IgD-negative memory B cell (primary cell): ENCODE measurements around the gene TMEM98. TPM values are rescaled to one million over a fixed set of nuclear protein-coding genes. Genes with fewer than 3 reads are reported as not detected.
"Not testable (repeated sequence)": the region's sequence is repeated elsewhere in the genome, so short reads cannot be mapped to it uniquely, and the experiment has no call there.

Experiments used
- H3K27ac Mint-ChIP-seq, 3 donors: one replicate each; pipeline ENCODE4 v1.8.0; 2020 to 2022; ENCODE audit warnings: mild to moderate bottlenecking in 3 of 3, mixed read lengths in 3 of 3, moderate library complexity in 1 of 3
- H3K27me3 Mint-ChIP-seq: one replicate; pipeline ENCODE4 v1.8.0; 2021; ENCODE audit warnings: mixed read lengths
- H3K36me3 Mint-ChIP-seq: one replicate; pipeline ENCODE4 v1.8.0; 2020; ENCODE audit warnings: mild to moderate bottlenecking, mixed read lengths
- H3K4me1 Mint-ChIP-seq, 3 donors: one replicate each; pipeline ENCODE4 v1.8.0; 2020 to 2022; ENCODE audit warnings: mixed read lengths in 3 of 3, mild to moderate bottlenecking in 1 of 3
- H3K4me3 Mint-ChIP-seq, 4 donors: one replicate each; pipeline ENCODE4 v1.8.0; 2020 to 2022; ENCODE audit warnings: mild to moderate bottlenecking in 4 of 4, mixed read lengths in 4 of 4, moderate library complexity in 3 of 4
- H3K9me3 Mint-ChIP-seq, 3 donors: one replicate each; pipeline ENCODE4 v1.8.0; 2020 to 2021; ENCODE audit warnings: mixed read lengths in 3 of 3, mild to moderate bottlenecking in 1 of 3
- polyA plus RNA-seq: library from polyadenylated mRNA; unstranded; fragments of 300-500 nt; fragmentation: Illumina TruSeq; gene quantifications from one replicate; pipeline ENCODE4 v1.2.3, GENCODE V29; 2021

The TMEM98 gene
- polyA plus RNA-seq, 1 donor from 2014 or later = not detected

DNA sequence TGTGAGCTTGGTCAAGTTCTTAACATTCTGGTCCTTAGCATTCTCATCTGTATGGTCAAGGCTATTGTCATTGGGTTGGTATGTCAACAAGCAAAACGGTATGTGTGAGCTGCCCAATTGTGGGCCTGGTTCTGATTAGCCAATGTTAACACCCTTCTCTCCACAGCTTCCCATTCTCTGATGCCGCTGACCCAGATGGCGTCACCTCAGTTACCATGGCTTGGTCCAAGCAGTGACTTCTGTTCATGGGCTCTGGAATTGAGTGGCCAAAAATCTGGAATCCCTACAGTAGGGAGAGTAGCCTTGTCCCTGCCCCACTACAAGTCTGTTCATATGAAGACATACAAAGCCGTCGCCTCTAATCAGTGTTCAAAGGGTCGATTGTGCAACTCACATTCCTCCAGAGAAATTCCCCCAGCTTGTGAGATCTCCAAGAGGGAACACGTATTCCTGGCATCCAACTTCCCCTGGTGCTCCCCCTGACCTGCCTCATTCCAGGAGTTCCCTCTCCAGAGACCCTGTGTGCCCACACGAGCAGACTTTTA lies 15.8 kb downstream of the TMEM98 start:
- H3K27ac Mint-ChIP-seq = no peak overlapping the region
- H3K4me3 Mint-ChIP-seq = no peak overlapping the region
- no peaks in the 10 kb centered on the region for H3K36me3 Mint-ChIP-seq
- no peaks in the 10 kb centered on the region for H3K4me1 Mint-ChIP-seq
- peaks cover 0 to 4% (median 3%) of the 10 kb centered on the region in 3 donors for H3K9me3 Mint-ChIP-seq
- peaks cover 2% of the 10 kb centered on the region for H3K27me3 Mint-ChIP-seq

DNA sequence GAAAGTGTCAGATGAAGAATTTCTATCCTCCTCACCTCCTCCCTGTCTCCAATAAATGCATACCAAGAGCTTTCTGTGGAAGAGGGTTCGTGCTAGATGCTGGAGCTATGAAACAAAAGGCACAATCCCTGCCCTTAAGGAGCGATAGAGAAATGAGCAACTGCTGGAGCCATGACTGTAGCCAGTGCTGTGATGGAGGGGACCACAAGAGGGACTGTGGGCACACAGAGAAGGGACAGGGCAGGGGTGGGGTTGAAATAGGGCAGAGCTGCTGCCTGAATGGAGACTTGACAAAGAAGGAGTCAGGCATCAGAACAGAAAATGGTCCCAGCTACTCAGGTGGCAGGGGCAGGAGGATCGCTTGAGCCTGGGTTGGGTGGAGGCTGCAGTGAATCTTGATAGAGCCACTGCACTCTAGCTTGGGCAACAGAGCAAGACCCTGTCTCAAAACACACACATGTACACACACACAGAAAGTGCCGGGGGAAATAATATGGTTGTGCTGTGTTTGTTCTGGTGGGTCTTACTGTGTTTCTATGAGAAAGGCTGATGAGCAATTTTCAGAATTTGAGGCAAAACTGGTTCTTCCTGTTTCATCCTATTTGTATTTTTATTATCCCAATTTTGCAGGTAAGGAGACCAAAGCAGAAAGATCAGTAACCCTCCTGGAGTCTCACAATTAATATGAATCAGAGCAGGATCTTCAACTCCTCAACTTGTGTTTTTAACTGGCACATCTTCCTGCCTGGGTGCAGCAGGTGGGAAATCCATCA lies 16.5 kb downstream of the TMEM98 start:
- no peaks in the 10 kb centered on the region for H3K4me1 Mint-ChIP-seq
- H3K27me3 Mint-ChIP-seq = peaks cover 2% of the 10 kb centered on the region
- no peak overlapping the region for H3K4me3 Mint-ChIP-seq
- H3K36me3 Mint-ChIP-seq = no peaks in the 10 kb centered on the region
- peaks cover 0 to 4% (median 3%) of the 10 kb centered on the region in 3 donors for H3K9me3 Mint-ChIP-seq
- no peak overlapping the region for H3K27ac Mint-ChIP-seq

DNA sequence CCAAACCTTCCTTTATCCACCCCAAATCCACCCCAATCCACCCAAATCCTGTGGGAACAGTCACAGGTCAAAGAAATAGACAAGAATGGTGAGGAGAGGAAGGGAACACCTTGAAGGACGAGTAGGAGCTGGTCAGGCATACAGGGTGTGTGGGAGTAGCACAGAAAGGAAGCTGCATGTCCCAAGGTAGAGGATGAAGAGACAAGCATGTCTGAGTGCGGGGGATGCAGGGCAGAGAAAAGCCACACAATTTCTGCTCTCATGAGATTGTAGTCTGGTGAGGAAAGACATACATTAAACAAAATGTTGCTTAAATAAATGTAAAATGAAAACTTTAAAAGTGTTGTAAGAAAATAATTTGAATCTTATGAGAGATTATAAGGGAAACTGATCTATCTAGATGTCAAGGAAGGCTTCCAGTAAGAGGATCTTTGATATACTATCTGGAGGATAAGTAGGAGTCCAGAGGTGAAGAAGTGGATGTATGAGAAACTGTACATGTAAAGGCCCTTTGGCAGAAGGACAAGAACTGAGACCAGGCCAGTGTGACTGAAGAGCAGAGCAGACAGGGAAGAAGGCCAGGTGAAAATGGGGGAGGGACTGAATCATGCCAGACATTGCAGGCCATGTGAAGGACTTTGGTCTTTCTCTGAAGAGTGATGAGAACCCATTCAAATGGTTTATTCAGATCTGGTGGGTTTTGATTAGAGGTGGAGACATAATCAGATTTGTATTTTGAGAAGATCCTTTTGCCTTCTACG lies 18.6 kb downstream of the TMEM98 start:
- peaks cover 10% of the 10 kb centered on the region for H3K27me3 Mint-ChIP-seq
- H3K4me1 Mint-ChIP-seq = no peaks in the 10 kb centered on the region
- H3K9me3 Mint-ChIP-seq = no peaks in the 10 kb centered on the region
- peak overlapping the region in 1 of 3 donors; percentile 14 for H3K27ac Mint-ChIP-seq
- H3K36me3 Mint-ChIP-seq = no peaks in the 10 kb centered on the region
- H3K4me3 Mint-ChIP-seq = no peak overlapping the region

DNA sequence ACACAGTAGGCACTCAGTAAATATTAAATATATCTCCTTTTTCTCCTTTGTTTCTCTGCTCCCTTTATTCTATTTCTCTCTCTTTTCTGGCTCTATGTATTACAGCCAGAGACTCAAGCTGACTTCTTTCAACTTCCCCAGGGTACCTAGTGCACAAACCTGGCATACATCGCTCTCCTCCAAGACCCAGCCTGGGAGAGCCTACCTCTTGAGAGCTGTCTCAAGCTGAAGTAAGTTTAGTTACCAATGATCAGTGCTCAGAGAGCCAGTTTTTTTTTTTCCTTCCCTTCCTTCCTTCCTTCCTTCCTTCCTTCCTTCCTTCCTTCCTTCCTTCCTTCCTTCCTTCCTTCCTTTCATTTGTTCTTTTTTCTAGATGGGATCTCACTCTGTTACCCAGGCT lies 19.8 kb downstream of the TMEM98 start:
- no peak overlapping the region for H3K27ac Mint-ChIP-seq
- H3K9me3 Mint-ChIP-seq = no peaks in the 10 kb centered on the region
- H3K27me3 Mint-ChIP-seq = peaks cover 14% of the 10 kb centered on the region
- no peak overlapping the region for H3K4me3 Mint-ChIP-seq
- H3K4me1 Mint-ChIP-seq = no peaks in the 10 kb centered on the region
- H3K36me3 Mint-ChIP-seq = no peaks in the 10 kb centered on the region

DNA sequence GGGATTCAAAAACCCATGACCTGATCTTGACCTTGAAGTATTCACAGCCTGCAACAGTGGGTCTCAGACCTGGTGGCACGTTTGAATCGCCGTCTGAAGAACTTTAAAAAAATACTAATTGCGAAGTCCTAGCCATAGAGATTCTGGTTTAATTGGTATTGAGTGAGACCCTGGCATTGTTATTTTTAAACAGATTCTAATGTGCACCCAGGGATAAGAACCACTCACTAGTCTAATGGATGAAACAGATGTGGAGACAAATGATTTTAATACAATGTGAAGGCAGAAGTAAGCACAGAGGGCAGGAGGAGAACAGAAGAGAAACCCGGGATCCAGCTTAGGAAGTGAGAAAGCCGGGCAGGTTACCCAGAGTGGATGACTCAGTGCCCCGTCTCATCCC lies 21.2 kb downstream of the TMEM98 start:
- H3K27me3 Mint-ChIP-seq = peaks cover 14% of the 10 kb centered on the region
- H3K36me3 Mint-ChIP-seq = no peaks in the 10 kb centered on the region
- H3K4me3 Mint-ChIP-seq = no peak overlapping the region
- no peak overlapping the region for H3K27ac Mint-ChIP-seq
- H3K9me3 Mint-ChIP-seq = no peaks in the 10 kb centered on the region
- peaks cover 0 to 4% (median 2%) of the 10 kb centered on the region in 3 donors for H3K4me1 Mint-ChIP-seq

DNA sequence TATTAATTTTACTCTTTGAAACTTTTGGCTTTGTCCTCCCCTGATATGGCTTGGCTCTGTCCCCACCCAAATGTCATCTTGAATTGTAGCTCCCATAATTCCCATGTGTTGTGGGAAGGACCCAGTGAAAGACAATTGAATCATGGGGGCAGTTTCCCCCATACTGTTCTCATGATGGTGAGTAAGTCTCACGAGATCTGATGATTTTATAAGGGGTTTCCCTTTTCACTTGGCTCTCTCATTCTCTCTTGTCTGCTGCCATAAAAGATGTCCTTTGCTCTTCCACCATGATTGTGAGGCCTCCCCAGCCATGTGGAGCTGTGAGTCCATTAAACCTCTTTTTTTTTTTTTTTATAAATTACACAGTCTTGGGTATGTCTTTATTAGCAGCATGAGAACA lies 24.5 kb downstream of the TMEM98 start:
- H3K4me1 Mint-ChIP-seq, H3K27ac Mint-ChIP-seq, H3K36me3 Mint-ChIP-seq, H3K9me3 Mint-ChIP-seq, H3K4me3 Mint-ChIP-seq: not testable (repeated sequence)
- H3K27me3 Mint-ChIP-seq = peaks cover 12% of the 10 kb centered on the region

DNA sequence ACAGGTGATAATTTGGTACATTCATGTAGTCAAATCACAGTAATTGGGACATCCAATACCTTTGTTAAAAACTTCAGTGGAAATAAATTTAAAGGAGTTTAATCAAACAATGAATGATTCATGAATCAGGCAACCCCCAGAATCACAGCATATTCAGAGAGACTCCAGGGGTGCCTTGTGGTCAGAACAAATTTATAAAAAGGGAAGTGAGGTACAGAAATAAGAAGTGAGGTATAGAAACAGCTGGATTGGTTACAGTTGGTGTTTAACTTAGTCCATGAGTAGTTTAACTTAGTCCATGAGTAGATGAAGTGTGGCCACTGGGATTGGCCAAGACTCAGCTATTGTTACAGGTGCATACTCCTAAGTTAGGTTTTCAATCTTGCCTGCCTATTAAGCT lies 25.1 kb downstream of the TMEM98 start:
- Mint-ChIP-seq H3K36me3 (no peaks in the 10 kb centered on the region), H3K4me1 (peaks cover 0 to 4% (median 2%) of the 10 kb centered on the region in 3 donors), H3K27me3 (peaks cover 13% of the 10 kb centered on the region), H3K27ac (no peak overlapping the region), H3K9me3 (no peaks in the 10 kb centered on the region), H3K4me3 (no peak overlapping the region)

DNA sequence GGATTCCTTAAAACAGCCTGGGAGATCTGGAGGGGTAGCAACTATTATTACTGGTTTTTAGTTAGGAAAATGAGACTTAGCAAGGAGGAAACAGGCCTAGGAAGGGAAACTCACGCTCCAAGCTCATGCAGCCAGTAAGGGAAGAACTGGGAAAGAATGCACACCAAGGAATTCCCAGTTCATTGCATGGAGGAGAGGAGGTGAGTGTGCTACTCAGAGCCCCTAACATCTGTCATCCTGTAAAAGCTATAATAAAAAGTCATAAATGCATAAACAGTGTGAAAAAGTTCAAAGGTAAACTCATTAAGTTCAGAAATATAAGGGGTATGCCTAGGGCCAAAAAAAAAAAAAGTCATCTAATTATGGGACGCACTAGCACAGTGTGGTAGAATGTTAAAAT lies 25.9 kb downstream of the TMEM98 start:
- Mint-ChIP-seq H3K9me3 (no peaks in the 10 kb centered on the region), H3K4me3 (no peak overlapping the region), H3K36me3 (no peaks in the 10 kb centered on the region), H3K27ac (no peak overlapping the region), H3K27me3 (peaks cover 17% of the 10 kb centered on the region), H3K4me1 (peaks cover 0 to 4% (median 2%) of the 10 kb centered on the region in 3 donors)

DNA sequence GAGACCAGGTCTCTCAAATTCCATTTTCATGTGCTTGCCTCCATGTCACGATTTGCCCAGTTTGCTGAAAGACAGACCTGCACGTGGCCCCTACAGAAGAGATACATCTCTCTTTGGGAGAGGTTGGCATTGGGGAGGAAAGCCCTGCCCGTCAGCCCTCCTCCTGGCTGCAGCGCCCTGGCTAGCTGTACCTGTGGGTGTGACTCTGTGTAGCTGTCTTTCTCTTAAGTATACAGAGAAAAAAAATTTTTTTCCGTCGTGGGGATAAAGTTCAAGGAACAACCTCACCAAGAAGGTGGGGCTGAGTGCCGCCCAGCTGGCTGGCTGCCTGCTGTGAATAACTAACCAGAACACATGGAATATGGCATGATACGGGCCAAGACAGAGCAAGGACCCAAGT lies 26.5 kb downstream of the TMEM98 start:
- H3K27ac Mint-ChIP-seq = no peak overlapping the region
- H3K4me1 Mint-ChIP-seq = peaks cover 0 to 4% (median 2%) of the 10 kb centered on the region in 3 donors
- H3K4me3 Mint-ChIP-seq = no peak overlapping the region
- no peaks in the 10 kb centered on the region for H3K9me3 Mint-ChIP-seq
- H3K27me3 Mint-ChIP-seq = peaks cover 17% of the 10 kb centered on the region
- H3K36me3 Mint-ChIP-seq = no peaks in the 10 kb centered on the region

DNA sequence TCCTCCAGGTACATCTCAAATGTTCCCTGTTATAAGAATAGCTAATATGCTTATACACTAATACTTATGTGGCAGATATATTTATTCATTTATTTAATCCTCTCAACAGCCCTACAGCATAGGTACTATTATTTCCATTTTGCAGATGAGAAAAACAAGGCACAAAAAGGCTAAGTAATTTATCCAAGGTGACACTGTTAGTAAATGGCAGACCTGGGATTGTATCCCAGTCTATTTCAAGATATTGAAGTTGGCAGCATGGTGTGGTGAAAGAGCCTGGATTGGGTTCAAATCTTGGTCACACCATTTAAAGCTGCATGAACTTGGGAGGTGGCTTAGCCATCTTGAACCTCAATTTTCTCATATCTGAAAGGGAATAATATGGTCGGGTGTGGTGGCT lies 27.2 kb downstream of the TMEM98 start:
- no peaks in the 10 kb centered on the region for H3K36me3 Mint-ChIP-seq
- no peak overlapping the region for H3K4me3 Mint-ChIP-seq
- peaks cover 0 to 4% (median 2%) of the 10 kb centered on the region in 3 donors for H3K4me1 Mint-ChIP-seq
- H3K9me3 Mint-ChIP-seq = no peaks in the 10 kb centered on the region
- H3K27me3 Mint-ChIP-seq = peaks cover 14% of the 10 kb centered on the region
- H3K27ac Mint-ChIP-seq = no peak overlapping the region

DNA sequence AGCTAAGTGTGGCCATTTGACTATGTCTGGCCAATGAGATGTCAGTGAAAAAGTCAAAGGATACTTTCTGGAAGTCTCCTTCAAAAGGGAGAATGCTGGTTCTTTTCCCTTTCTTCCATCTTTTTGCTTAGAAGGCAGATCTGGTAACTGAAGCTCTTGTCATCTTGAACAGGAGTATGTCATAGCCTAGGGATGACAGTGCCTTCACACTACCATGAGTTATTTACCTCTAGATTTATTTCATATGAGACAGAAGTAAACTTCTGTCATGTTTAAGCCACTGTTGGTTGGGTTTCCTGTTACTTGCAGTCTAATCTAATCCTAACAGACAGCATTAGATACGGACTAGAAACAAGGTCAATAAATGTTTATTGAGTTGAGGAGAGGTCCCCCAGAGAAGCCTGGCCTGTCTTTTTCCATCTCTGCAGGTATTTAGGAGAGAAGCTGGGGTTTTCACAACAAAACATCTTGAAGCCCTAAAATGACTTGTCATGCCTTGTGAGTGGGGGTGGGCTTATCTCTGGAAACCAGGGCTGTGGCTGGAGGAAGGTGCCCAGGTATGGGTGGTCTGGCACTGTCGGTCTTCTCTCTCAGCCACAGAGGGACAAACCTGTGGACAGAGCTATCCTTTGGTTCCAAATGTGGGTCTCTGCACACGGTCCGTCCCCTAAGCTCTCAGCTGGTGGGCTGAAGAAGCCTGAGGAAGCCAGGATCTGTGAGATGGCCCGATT lies 28.5 kb downstream of the TMEM98 start:
- H3K4me3 Mint-ChIP-seq = no peak overlapping the region
- H3K36me3 Mint-ChIP-seq = no peaks in the 10 kb centered on the region
- no peak overlapping the region for H3K27ac Mint-ChIP-seq
- H3K9me3 Mint-ChIP-seq = no peaks in the 10 kb centered on the region
- H3K27me3 Mint-ChIP-seq = peaks cover 12% of the 10 kb centered on the region
- peaks cover 0 to 4% (median 2%) of the 10 kb centered on the region in 3 donors for H3K4me1 Mint-ChIP-seq

DNA sequence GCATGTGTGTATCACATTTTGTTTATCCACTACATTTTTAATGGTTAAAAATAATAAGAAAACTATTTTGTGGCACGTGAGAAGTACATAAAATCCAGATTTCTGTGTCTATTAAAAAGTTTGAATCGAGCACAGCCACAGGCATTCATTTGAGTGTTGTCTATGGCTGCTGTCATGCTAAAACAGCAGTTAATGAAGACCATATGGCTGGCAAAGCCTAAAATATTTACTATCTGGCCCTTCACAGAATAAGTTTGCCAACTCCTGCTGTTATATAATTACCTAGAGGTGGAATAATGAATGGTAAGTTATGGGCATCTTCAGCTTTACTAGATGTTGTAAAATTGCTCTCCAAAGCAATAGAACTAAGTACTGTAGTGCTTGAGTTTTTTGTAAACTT lies 30.5 kb downstream of the TMEM98 start:
- Mint-ChIP-seq H3K4me3 (no peak overlapping the region), H3K27ac (no peak overlapping the region), H3K36me3 (no peaks in the 10 kb centered on the region), H3K4me1 (peaks cover 0 to 2% (median 0%) of the 10 kb centered on the region in 3 donors), H3K9me3 (no peaks in the 10 kb centered on the region), H3K27me3 (peaks cover 13% of the 10 kb centered on the region)

DNA sequence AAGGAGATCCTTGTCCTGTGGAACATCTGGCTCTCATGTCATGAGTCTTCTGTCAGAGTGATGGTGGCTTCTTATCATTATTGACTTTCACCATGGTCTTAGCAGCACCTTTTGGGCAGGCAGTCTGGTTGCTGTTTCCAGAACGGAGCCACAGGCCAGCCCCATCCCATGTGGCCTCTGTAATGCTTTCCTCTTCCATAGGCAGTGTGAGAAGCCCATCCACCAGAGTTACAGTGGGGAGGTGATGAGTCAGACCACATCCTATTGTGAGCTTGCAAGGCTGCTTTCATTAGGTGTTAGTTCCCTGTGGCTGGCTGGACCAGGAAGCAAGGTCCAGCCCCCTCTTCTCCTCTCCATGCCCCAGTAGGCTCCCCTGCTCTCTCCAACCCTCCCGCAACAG lies 32.9 kb downstream of the TMEM98 start:
- H3K36me3 Mint-ChIP-seq = no peaks in the 10 kb centered on the region
- H3K4me3 Mint-ChIP-seq = no peak overlapping the region
- H3K27ac Mint-ChIP-seq = no peak overlapping the region
- H3K9me3 Mint-ChIP-seq = peaks cover 0 to 2% (median 0%) of the 10 kb centered on the region in 3 donors
- H3K4me1 Mint-ChIP-seq = no peaks in the 10 kb centered on the region
- H3K27me3 Mint-ChIP-seq = peaks cover 28% of the 10 kb centered on the region

DNA sequence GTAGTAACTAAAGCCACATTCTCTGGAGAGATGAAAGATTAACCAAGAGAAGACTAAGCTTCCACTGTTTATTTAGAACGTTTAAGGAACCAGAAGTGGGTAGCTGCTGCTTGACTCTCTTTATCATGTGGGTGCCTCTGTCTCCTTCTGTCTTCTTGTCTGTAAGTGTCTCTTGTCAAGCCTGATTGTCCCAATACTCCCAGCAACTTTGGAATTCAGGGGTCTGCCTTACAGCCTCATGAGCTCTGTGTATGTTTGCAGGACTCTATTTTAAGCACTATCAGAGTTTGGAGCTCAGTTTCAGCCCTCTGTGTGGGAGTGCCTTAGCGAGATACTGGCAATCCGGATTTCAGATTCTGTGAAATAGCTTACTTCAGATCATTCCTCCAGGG lies 34.4 kb downstream of the TMEM98 start:
- no peaks in the 10 kb centered on the region for H3K4me1 Mint-ChIP-seq
- no peak overlapping the region for H3K27ac Mint-ChIP-seq
- peaks cover 28% of the 10 kb centered on the region for H3K27me3 Mint-ChIP-seq

DNA sequence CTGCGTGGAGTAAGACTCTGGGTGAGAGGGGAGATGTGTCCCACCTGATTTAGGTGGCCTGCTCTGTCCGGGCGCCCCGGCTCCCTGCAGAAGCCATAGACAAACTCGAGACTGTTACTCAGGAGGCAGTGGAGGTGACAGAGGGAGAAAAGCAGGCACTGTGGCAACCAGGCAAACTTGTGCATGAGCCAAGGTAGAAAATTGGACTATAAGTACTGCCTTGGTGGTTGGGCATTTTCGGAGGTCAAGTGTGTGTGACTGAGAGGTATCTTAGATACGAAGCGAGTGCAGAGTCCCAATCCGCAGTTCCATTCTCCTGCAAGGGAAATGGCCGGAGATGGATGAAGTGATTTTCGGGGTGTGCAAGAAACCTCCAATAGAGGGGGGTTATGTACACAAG lies 36.6 kb downstream of the TMEM98 start:
- Mint-ChIP-seq H3K27me3 (peaks cover 24% of the 10 kb centered on the region), H3K4me3 (no peak overlapping the region), H3K4me1 (no peaks in the 10 kb centered on the region)

More for the DNA sequence above, 34.4 kb downstream of the TMEM98 start:
- H3K36me3 Mint-ChIP-seq = no peaks in the 10 kb centered on the region
- H3K4me3 Mint-ChIP-seq = no peak overlapping the region
- peaks cover 0 to 4% (median 0%) of the 10 kb centered on the region in 3 donors for H3K9me3 Mint-ChIP-seq

More for the DNA sequence above, 36.6 kb downstream of the TMEM98 start:
- H3K9me3 Mint-ChIP-seq = peaks cover 0 to 6% (median 0%) of the 10 kb centered on the region in 3 donors
- H3K27ac Mint-ChIP-seq = no peak overlapping the region
- no peaks in the 10 kb centered on the region for H3K36me3 Mint-ChIP-seq
